Central memory CD8-positive, alpha-beta T cell (primary cell): ENCODE results near the gene HHAT.

Experiments used
- ATAC-seq: fragments of 150-1000 bp; cut with Tn5 transposase; replicated peaks from 2 replicates; pipeline ENCODE4 v1.10.0; 2022; ENCODE audit warnings: mild to moderate bottlenecking, moderate FRiP score, moderate number of reproducible peaks; ENCODE audit not compliant: poor library complexity, severe bottlenecking; ENCODE audit errors: extremely low read depth
- DNase-seq, 2 donors: peaks; one replicate each; pipeline ENCODE4 v3.0.0; 2021; ENCODE audit warnings: low spot score in 2 of 2
- H3K27ac Mint-ChIP-seq: one replicate; pipeline ENCODE4 v1.8.0; 2022; ENCODE audit warnings: low read depth, mild to moderate bottlenecking, moderate library complexity, mixed read lengths
- H3K27me3 Mint-ChIP-seq: one replicate; pipeline ENCODE4 v1.8.0; 2022; ENCODE audit warnings: mixed read lengths
- H3K36me3 Mint-ChIP-seq: one replicate; pipeline ENCODE4 v1.8.0; 2022; ENCODE audit warnings: mild to moderate bottlenecking, moderate library complexity, mixed read lengths; ENCODE audit not compliant: insufficient read depth
- H3K4me1 Mint-ChIP-seq: one replicate; pipeline ENCODE4 v1.8.0; 2022; ENCODE audit warnings: mixed read lengths
- H3K4me3 Mint-ChIP-seq: one replicate; pipeline ENCODE4 v1.8.0; 2022; ENCODE audit warnings: mild to moderate bottlenecking, moderate library complexity, mixed read lengths
- H3K9me3 Mint-ChIP-seq: one replicate; pipeline ENCODE4 v1.8.0; 2022; ENCODE audit warnings: mixed read lengths

Gene HHAT

GRCh38 chr1:210627755-210628154 lies 299.1 kb downstream of the HHAT start:
- H3K27me3 Mint-ChIP-seq = no peaks in the 10 kb centered on the region
- peaks cover 6% of the 10 kb centered on the region for H3K36me3 Mint-ChIP-seq
- no peaks in the 10 kb centered on the region for H3K4me1 Mint-ChIP-seq
- no peaks in the 10 kb centered on the region for H3K9me3 Mint-ChIP-seq
- no peak for DNase-seq
- no peak for ATAC-seq
- no peak overlapping the region for H3K27ac Mint-ChIP-seq
- H3K4me3 Mint-ChIP-seq = no peak overlapping the region

GRCh38 chr1:210629276-210629675 lies 300.6 kb downstream of the HHAT start:
- no peaks in the 10 kb centered on the region for H3K9me3 Mint-ChIP-seq
- H3K36me3 Mint-ChIP-seq = peaks cover 3% of the 10 kb centered on the region
- DNase-seq (no peak), ATAC-seq (no peak)
- no peak overlapping the region for H3K4me3 Mint-ChIP-seq
- no peak overlapping the region for H3K27ac Mint-ChIP-seq
- H3K4me1 Mint-ChIP-seq = no peaks in the 10 kb centered on the region
- no peaks in the 10 kb centered on the region for H3K27me3 Mint-ChIP-seq

- Mint-ChIP-seq H3K27me3 (no peaks in the 10 kb centered on the region), H3K36me3 (no peaks in the 10 kb centered on the region), H3K27ac (no peak overlapping the region), H3K4me3 (no peak overlapping the region), H3K4me1 (no peaks in the 10 kb centered on the region), H3K9me3 (no peaks in the 10 kb centered on the region)
- ATAC-seq = no peak
- no peak for DNase-seq
These were observed 302.7 kb downstream of the HHAT start for GRCh38 chr1:210631399-210631798.

- Mint-ChIP-seq H3K4me1 (no peaks in the 10 kb centered on the region), H3K4me3 (no peak overlapping the region), H3K36me3 (peaks cover 2% of the 10 kb centered on the region), H3K27ac (no peak overlapping the region), H3K27me3 (no peaks in the 10 kb centered on the region), H3K9me3 (no peaks in the 10 kb centered on the region)
- DNase-seq (no peak), ATAC-seq (no peak)
These were observed 304.4 kb downstream of the HHAT start for GRCh38 chr1:210633140-210633539.

- Mint-ChIP-seq H3K9me3 (no peaks in the 10 kb centered on the region), H3K4me1 (no peaks in the 10 kb centered on the region), H3K36me3 (peaks cover 4% of the 10 kb centered on the region), H3K4me3 (no peak overlapping the region), H3K27ac (no peak overlapping the region), H3K27me3 (no peaks in the 10 kb centered on the region)
- DNase-seq = no peak
- ATAC-seq = no peak
These were observed 304.9 kb downstream of the HHAT start for GRCh38 chr1:210633636-210634035.

DNA sequence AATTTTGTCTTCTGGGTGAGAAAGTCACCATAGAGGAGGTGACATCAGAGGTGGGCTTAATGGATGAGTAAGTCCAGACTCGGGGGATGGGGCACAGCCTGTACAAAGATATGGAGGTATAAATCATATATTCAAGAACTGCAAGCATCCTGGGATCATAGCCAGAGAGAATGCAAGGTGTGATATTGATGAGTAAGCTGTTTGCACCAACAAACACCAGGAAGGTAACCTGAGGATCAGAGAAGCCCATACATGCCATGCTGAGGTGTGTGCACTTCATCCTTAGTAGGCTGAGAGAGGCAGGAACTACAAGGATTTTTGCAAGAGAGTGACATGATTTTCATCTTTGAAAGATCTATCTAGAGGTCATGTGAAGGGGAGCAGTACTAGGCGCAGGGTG lies 306.4 kb downstream of the HHAT start:
- H3K4me3 Mint-ChIP-seq = no peak overlapping the region
- no peaks in the 10 kb centered on the region for H3K9me3 Mint-ChIP-seq
- peaks cover 4% of the 10 kb centered on the region for H3K36me3 Mint-ChIP-seq
- no peaks in the 10 kb centered on the region for H3K27me3 Mint-ChIP-seq
- H3K27ac Mint-ChIP-seq = no peak overlapping the region
- ATAC-seq (no peak), DNase-seq (no peak)
- H3K4me1 Mint-ChIP-seq = no peaks in the 10 kb centered on the region

DNA sequence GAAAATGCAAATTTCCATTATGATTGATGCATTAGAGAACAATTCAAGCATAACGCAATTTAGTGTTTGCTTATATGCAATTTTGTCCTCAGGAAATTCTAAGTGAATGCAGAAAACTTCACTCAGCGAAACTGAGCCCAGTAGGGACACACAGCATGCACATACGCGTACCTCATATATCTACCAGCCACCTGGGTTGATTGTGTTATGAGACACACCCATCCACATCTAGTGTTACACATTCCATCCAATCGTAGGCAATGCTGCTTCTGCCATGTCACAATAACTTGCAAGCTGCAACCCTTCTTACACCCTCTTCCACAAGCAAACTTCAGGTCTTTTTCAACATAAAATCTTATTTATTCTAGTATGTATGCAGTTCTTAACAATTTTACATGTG lies 312.9 kb downstream of the HHAT start:
- H3K27me3 Mint-ChIP-seq = no peaks in the 10 kb centered on the region
- no peaks in the 10 kb centered on the region for H3K4me1 Mint-ChIP-seq
- H3K27ac Mint-ChIP-seq = no peak overlapping the region
- ATAC-seq (no peak), DNase-seq (no peak)
- H3K36me3 Mint-ChIP-seq = peaks cover 6% of the 10 kb centered on the region
- H3K4me3 Mint-ChIP-seq = no peak overlapping the region
- no peaks in the 10 kb centered on the region for H3K9me3 Mint-ChIP-seq

GRCh38 chr1:210645582-210646257 lies 317.0 kb downstream of the HHAT start:
- no peak overlapping the region for H3K4me3 Mint-ChIP-seq

DNA sequence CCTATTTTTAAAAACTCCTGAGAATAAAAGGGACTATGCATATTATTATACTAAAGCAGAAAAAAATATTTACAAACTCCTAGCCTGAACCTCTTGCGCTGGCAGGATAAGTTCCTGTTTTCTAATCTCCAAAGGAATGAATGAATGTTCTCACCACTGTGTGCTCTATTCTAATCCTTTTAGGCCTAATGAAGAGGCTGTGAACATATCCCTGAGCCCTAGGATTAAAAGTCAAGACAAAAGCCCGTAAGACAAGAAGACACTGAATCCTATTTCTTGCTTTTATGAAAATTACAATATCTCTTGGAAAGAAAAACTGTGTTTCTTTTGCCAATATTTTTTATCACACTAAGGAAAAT lies 317.5 kb downstream of the HHAT start:
- Mint-ChIP-seq H3K4me1 (peaks cover 18% of the 10 kb centered on the region), H3K9me3 (no peaks in the 10 kb centered on the region), H3K27ac (no peak overlapping the region), H3K36me3 (peaks cover 3% of the 10 kb centered on the region), H3K4me3 (no peak overlapping the region), H3K27me3 (no peaks in the 10 kb centered on the region)
- no peak for ATAC-seq
- no peak for DNase-seq

More at GRCh38 chr1:210645582-210646257, 317.0 kb downstream of the HHAT start:
- H3K27me3 Mint-ChIP-seq = no peaks in the 10 kb centered on the region
- ATAC-seq (no peak), DNase-seq (no peak)
- H3K36me3 Mint-ChIP-seq = peaks cover 3% of the 10 kb centered on the region
- H3K4me1 Mint-ChIP-seq = peaks cover 18% of the 10 kb centered on the region
- H3K9me3 Mint-ChIP-seq = no peaks in the 10 kb centered on the region
- H3K27ac Mint-ChIP-seq = no peak overlapping the region

DNA sequence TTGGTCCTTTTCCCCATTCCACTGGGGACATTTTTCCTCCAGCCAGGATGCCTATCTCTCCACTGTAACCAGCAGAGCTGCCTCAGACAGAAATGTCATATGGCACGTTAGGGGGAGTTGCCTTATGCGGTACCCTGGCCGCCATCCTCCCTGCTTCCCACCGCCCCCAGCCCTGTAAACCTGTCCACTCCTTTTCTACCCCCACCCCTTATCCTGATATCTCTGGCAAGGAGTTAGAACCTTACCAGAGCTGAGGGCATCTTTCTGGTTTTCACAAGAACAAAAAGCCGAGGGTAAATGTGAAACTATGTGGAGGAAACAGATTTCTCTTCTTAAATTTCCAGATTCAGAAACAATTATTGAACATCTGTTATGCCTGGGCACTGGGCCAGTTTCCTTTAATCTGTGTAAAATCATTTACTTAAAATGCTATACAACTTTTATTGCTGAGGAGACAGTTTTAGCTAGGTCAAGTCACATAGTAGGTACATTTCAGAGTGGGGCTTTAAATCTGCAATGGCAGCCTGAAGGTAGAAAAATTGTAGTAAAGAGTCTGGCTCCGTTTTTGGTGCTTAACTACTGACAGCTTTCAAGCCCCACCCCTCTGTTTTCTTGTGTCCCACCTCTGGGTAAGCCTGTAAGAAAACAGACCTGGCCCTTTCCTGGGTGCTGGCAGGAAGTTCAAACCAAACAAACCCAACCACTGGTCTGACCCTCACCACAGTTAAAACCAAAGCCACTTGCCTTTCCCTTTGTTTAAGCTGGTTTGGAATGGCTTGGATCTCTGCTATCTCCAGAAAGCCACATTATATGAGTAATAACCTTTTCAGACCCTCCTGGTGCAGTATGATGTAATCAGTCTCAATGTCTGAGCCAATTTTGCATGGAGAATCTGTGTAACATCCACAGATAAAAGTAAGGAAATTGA lies 319.0 kb downstream of the HHAT start:
- Mint-ChIP-seq H3K27me3 (no peaks in the 10 kb centered on the region), H3K4me3 (no peak overlapping the region), H3K9me3 (no peaks in the 10 kb centered on the region), H3K4me1 (peaks cover 18% of the 10 kb centered on the region), H3K36me3 (peaks cover 3% of the 10 kb centered on the region), H3K27ac (no peak overlapping the region)
- DNase-seq = no peak
- ATAC-seq = no peak

DNA sequence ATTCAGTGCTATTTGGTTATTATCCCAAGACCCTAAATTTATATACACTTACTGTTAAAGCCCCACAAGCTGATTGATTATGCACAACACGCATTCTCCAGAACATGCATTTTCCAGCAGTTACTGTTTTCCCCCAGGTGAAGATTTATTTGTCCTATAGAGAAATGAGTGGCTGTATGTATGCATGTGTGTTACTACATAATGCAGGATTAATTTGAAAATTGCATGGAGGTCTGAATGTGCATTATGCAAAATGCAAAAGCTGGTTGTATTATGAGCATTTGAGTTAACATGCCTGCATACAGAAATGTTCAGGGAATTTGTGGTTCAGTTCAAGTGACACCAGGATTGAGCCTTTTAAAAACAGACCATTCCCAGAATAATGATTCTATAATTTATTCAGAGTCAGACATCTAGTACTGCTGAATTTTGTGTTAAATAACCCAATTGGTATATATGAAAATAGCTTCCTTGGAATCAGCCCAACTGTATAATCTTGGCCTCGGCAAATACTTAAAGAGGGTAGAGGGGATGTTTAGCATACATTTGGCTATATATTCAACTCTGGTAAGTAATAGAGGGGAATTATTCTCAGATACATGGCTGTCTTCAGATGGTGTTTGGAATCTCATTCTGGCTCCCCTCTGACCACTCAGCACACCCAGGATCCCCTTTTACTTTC lies 320.0 kb downstream of the HHAT start:
- no peak for DNase-seq
- Mint-ChIP-seq H3K27ac (no peak overlapping the region), H3K27me3 (no peaks in the 10 kb centered on the region), H3K4me1 (peaks cover 18% of the 10 kb centered on the region), H3K36me3 (peaks cover 3% of the 10 kb centered on the region), H3K4me3 (no peak overlapping the region), H3K9me3 (no peaks in the 10 kb centered on the region)
- no peak for ATAC-seq

DNA sequence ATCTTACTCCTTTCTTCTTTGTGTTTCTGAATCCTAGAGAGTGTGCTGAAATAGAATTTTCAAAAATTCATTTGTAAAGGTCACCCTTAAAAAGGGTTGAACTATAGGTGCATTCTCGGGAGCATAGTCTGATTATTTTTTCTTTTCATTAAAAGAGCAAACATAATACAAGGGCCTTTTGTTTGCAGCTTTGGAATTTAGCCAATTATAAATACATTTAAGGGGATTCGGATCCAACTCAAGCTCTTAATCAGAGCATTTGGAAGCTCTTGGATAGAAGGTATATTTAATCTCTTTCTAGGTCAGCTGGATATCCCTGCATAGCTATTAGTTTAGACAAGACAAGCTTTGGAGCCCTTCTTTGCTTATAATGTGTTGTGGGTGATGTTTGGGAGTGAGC lies 321.7 kb downstream of the HHAT start:
- H3K9me3 Mint-ChIP-seq = no peaks in the 10 kb centered on the region
- ATAC-seq (no peak), DNase-seq (no peak)
- no peaks in the 10 kb centered on the region for H3K27me3 Mint-ChIP-seq
- H3K4me1 Mint-ChIP-seq = peaks cover 18% of the 10 kb centered on the region
- H3K36me3 Mint-ChIP-seq = peaks cover 1% of the 10 kb centered on the region
- H3K27ac Mint-ChIP-seq = no peak overlapping the region
- no peak overlapping the region for H3K4me3 Mint-ChIP-seq
